ENCODE data around the gene F8A2.
"Not testable (repeated sequence)": the region's sequence is repeated elsewhere in the genome, so short reads cannot be mapped to it uniquely, and the experiment has no call there.

GRCh38 chrX:155382529-155382967, 653 bp downstream of the F8A2 start:
- not testable (repeated sequence) for TF ChIP-seq CTCF, POLR2AphosphoS5, POLR2A (IDR thresholded peaks at IDR 0.05)
